NCI-H2107 (cell line): ENCODE measurements around the gene RTF2.

Source experiments
- DNase-seq: peaks from one replicate; lab custom pipeline; 2025; lab: John Stamatoyannopoulos, UW

The RTF2 gene

GRCh38 chr20:56468316-56469076 lies at the start of gene RTF2:
Gene RTF2 (plus strand): TSS chr20:56468627. CDS start chr20:56468698, 71 bp downstream.
- peak; percentile 87 for DNase-seq

GRCh38 chr20:56420028-56420427 lies 48.4 kb upstream of the RTF2 start:
- DNase-seq = no peak

GRCh38 chr20:56420940-56421688 lies 47.3 kb upstream of the RTF2 start:
- DNase-seq = no peak

GRCh38 chr20:56422076-56422823 lies 46.2 kb upstream of the RTF2 start:
- no peak for DNase-seq

- no peak for DNase-seq
Observed at GRCh38 chr20:56422824-56423189, 45.6 kb upstream of the RTF2 start.

GRCh38 chr20:56423211-56423610 lies 45.2 kb upstream of the RTF2 start:
- DNase-seq = no peak

GRCh38 chr20:56423886-56424285 lies 44.5 kb upstream of the RTF2 start:
- DNase-seq = no peak

- no peak for DNase-seq
Observed at GRCh38 chr20:56424931-56425330, 43.5 kb upstream of the RTF2 start.

- DNase-seq = no peak
Observed at GRCh38 chr20:56426026-56426425, 42.4 kb upstream of the RTF2 start.

GRCh38 chr20:56426926-56427325 lies 41.5 kb upstream of the RTF2 start:
- no peak for DNase-seq

- DNase-seq = no peak
Observed at GRCh38 chr20:56427797-56428196, 40.6 kb upstream of the RTF2 start.

GRCh38 chr20:56428410-56428809 lies 40.0 kb upstream of the RTF2 start:
- DNase-seq = no peak

GRCh38 chr20:56428881-56429280 lies 39.5 kb upstream of the RTF2 start:
- no peak for DNase-seq

- no peak for DNase-seq
Observed at GRCh38 chr20:56429502-56429901, 38.9 kb upstream of the RTF2 start.

- DNase-seq = no peak
Observed at GRCh38 chr20:56429941-56430340, 38.5 kb upstream of the RTF2 start.

GRCh38 chr20:56430461-56430860 lies 38.0 kb upstream of the RTF2 start:
- DNase-seq = no peak

- no peak for DNase-seq
Observed at GRCh38 chr20:56430957-56431356, 37.5 kb upstream of the RTF2 start.

GRCh38 chr20:56431471-56431870 lies 37.0 kb upstream of the RTF2 start:
- DNase-seq = no peak

GRCh38 chr20:56433221-56433879 lies 35.1 kb upstream of the RTF2 start:
- DNase-seq = no peak

GRCh38 chr20:56433880-56434255 lies 34.6 kb upstream of the RTF2 start:
- no peak for DNase-seq

- no peak for DNase-seq
Observed at GRCh38 chr20:56437196-56437960, 31.0 kb upstream of the RTF2 start.

- no peak for DNase-seq
Observed at GRCh38 chr20:56438284-56438683, 30.1 kb upstream of the RTF2 start.
